Measurements from ENCODE around the gene BRD4. TPM values are rescaled to one million over a fixed set of nuclear protein-coding genes. Genes with fewer than 3 reads are reported as not detected.

The BRD4 gene
- total RNA-seq, 1 donor, result 29.3 TPM

DNA sequence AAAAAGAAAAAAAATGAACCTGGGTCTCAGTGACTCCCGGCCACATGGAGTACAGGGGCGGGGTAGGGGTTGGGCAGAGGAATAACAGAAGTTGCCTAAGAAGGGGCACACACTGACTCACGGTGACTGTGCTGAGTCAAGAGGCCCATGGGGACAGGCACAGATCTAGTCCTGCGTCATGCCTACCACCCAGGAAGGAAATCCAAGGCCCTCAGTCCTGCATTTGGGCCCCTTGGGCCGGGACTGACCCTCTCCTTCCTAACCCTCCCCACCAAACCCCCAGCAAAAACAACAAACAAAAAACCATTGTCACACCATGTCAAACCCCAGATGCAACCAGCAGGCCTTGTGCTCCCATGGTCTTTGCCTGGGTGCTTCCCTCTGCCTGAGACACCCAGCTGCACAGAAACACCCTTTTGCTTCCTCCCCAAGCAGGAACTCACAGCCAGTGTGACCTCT lies 122.0 kb downstream of the BRD4 start:
- peaks cover 40% of the 10 kb centered on the region for H3K4me1 ChIP-seq (ENCODE audit: insufficient read depth, low read length)
- H3K4me3 ChIP-seq (ENCODE audit: low read length), result no peak overlapping the region
- H3K9me3 ChIP-seq (ENCODE audit: low read depth, low read length), result no peaks in the 10 kb centered on the region
- peaks cover 2% of the 10 kb centered on the region for H3K27me3 ChIP-seq (ENCODE audit: insufficient read depth, low read length)

DNA sequence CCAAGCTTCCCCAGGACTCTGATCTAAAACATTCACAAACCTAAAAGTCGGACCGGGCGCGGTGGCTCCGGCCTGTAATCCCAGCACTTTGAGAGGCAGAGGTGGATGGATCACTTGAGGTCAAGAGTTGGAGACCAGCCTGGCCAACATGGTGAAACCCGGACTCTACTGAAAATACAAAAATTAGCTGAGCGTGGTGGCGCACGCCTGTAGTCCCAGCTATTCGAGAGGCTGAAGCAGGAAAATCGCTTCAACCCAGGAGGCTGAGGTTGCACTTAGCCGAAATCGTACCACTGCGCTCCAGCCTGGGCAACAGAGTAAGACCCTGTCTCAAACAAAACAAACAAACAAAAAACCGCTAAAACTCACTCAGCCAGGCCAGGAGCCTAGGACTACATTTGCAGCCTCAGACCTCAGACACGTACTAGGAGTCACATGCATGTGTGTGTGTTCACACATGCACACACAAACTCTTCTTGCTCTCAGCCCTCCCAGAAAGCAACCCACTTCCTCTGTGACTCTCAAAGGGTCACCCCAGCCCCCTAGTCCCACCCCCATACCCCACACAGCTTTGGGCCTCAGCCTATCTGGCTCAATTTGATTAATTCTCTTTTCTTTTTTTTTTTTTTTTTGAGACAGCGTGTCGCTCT lies 130.8 kb downstream of the BRD4 start:
- Histone ChIP-seq H3K9me3 (ENCODE audit: low read depth, low read length) (no peaks in the 10 kb centered on the region), H3K4me1 (ENCODE audit: insufficient read depth, low read length) (peaks cover 8% of the 10 kb centered on the region), H3K4me3 (ENCODE audit: low read length) (no peak overlapping the region), H3K27me3 (ENCODE audit: insufficient read depth, low read length) (peaks cover 28% of the 10 kb centered on the region)

DNA sequence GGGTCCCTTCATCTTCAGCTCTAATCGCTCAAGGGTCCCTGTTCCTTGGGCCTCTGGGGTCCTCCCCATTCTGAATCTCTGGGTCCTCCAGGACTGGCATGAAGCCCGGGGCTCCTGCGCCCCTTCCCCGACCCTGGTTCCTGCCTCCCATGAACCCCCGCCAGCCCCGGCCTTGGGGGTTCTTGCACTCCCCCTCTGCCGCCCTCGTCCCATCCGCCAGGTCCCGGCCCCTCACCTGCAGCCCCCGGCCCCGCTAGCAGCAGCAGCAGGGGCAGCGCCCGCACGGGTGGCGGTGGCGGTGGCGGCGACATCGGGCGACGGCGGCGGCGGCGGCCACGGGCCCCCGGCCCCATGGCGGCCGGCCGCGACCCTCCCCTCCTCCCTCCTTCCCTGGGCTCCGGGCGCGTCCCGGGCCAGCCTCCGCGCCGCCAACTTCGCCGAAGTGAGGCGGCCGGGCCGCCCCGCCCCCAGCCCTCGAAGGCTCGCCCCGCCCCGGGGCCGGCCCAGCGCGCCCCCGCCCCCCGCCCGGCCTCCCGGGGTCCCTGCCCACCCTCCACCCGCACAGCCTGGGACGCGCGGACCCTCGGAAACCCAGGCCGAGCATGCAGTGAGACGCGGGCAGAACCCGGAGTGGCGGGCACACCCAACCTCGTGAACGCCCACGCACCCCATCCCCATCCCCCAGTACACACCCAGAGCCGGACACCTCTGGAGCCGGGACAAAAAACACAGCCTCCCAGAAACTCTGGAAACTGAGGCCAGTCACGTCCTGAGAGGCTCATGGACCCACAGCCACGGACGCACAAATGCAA lies 131.6 kb downstream of the BRD4 start, which contains the start of gene NOTCH3:
NOTCH3 (minus strand) TSS at position 443 of the 812 bp plus-strand sequence; CDS start at position 353, 90 bp downstream.
- Histone ChIP-seq H3K27me3 (ENCODE audit: insufficient read depth, low read length) (peaks cover 33% of the 10 kb centered on the region), H3K9me3 (ENCODE audit: low read depth, low read length) (no peaks in the 10 kb centered on the region), H3K4me1 (ENCODE audit: insufficient read depth, low read length) (peaks cover 8% of the 10 kb centered on the region), H3K4me3 (ENCODE audit: low read length) (no peak within 1 kb of the TSS)

DNA sequence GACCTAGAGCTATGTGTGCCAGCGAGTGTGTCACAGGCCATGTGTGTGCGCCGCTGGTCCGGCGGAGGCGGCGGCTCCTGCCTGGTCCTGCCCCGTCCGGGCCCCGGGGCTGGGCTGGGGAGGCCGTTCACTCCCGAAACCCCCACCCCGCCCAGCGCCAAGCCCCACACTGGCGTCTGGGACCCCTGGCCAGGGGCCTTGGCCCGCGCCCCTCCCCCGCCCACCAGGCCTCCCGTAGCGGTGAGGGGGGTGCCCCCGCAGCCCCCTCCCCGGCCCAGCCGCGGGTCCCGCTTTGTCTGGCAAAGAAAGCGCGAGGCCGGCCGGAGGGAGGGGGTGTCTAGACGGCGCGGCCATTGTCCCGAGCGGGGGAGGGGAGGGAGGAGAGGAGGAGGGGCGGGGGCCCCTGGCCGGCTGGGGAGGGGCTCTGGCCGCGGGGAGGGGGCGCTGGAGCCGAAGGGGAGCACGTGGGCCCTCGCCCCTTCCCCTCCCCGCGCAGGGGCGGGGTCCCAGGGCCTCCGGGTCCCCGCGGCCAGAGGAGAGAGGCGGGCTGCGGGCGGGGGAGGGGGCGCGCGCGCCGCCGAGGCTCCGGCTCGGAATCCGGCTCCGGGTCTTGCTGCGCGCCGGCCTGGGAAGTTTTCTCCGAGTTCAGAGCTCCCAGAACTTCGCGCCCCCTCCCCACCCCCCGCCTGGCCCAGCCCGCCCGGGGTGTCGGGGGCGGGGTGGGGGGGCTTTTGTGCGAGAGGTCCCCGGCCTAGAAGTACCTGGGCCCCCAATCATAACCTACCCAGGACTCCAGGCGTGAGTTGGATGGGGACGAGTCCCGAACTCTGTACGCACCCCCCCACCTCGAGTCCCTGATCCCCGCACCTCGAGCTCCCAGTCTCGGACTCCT lies 132.4 kb downstream of the BRD4 start:
- Histone ChIP-seq H3K9me3 (ENCODE audit: low read depth, low read length) (no peaks in the 10 kb centered on the region), H3K4me3 (ENCODE audit: low read length) (no peak overlapping the region), H3K27me3 (ENCODE audit: insufficient read depth, low read length) (peaks cover 35% of the 10 kb centered on the region), H3K4me1 (ENCODE audit: insufficient read depth, low read length) (peaks cover 8% of the 10 kb centered on the region)

DNA sequence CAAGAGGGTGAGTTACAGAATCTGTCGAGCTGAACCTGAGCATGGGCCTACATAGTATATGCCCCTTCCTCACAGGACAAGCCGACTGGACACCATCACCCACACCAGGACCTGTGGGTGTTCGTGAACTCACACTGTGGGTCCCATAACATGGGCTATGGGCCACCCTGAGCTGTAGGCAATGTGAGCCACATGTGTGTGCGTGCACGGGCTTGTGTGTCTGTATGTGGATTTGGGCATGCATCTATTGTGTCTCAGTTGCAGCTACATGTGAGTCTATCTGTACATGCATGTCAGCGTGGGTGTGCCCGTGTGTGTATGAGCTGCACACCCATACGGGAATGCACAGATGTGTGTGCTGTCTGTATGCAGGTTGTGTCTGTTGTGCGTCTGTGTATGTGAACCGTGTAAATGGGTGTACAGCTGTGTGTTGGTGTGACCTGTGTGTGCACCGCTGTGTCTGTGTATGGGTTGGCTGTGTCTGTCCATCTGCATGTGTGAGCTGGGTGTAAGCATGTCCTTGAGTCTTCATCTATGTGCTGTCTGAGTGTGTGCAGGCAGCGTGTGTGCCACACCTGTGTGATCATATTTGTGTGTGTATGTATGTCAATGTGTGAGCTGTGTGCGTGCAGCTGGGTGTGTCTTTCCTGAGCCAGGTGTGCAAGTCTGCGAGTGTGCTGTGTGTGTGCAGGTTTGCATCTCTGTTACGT lies 133.2 kb downstream of the BRD4 start:
- peaks cover 43% of the 10 kb centered on the region for H3K27me3 ChIP-seq (ENCODE audit: insufficient read depth, low read length)

DNA sequence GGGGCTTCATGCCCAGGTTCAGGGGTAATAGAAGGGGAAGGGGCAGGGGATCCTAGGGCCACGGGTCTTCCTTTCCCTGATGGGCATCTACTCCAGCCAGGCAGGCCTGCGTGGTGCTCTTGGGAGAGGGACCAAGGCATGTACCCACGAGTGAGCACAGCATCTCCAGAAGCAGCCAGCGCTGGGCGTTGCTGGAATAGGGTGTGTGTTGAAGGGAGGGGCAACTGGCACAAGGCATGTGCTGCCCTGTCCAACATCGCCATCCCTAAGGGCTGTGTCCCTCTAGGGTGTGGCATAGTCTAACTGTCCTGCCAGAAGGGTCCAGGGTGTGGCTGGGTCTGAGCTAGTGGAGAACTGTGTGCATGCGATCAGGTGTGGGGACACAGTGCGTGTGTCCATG lies 134.4 kb downstream of the BRD4 start:
- Histone ChIP-seq H3K4me1 (ENCODE audit: insufficient read depth, low read length) (peaks cover 8% of the 10 kb centered on the region), H3K9me3 (ENCODE audit: low read depth, low read length) (no peaks in the 10 kb centered on the region), H3K27me3 (ENCODE audit: insufficient read depth, low read length) (peaks cover 45% of the 10 kb centered on the region)

More for the DNA sequence above, 133.2 kb downstream of the BRD4 start:
- Histone ChIP-seq H3K9me3 (ENCODE audit: low read depth, low read length) (no peaks in the 10 kb centered on the region), H3K4me1 (ENCODE audit: insufficient read depth, low read length) (peaks cover 8% of the 10 kb centered on the region), H3K4me3 (ENCODE audit: low read length) (no peak overlapping the region)

DNA sequence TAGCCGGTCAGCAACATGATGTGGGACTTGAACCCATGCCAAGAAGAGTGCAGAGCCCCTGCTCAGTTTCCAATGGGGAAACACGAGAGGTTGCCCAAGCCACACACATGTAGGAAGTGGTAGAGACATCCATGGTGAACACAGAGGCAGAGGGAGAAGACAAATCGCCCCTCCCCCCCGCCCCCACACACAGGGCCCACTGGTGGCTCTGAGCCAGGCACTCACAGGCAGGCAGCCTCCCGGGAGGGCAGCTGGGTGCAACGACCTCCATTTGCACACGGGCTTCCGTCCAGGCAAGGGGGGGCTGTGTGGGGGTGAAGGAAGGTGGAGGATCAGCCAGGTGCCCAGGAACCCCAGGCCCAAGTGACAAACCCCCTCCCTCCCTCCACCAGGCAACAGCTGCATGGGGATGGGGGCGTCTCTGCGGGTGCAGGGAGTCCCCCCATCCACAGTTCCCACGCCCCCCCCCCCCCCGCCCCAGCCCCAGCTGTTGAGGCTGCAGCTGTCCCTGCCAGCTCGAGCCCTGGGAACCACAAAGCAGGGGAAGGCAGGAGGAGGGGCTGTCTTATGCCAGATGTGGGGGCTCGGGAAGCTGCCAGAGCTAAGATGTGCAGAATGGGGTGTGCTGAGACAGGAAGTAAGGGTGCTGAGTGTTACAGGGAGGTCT lies 134.9 kb downstream of the BRD4 start:
- peaks cover 8% of the 10 kb centered on the region for H3K4me1 ChIP-seq (ENCODE audit: insufficient read depth, low read length)
- no peaks in the 10 kb centered on the region for H3K9me3 ChIP-seq (ENCODE audit: low read depth, low read length)
- H3K27me3 ChIP-seq (ENCODE audit: insufficient read depth, low read length), result peaks cover 45% of the 10 kb centered on the region

More for the DNA sequence above, 134.4 kb downstream of the BRD4 start:
- no peak overlapping the region for H3K4me3 ChIP-seq (ENCODE audit: low read length)

DNA sequence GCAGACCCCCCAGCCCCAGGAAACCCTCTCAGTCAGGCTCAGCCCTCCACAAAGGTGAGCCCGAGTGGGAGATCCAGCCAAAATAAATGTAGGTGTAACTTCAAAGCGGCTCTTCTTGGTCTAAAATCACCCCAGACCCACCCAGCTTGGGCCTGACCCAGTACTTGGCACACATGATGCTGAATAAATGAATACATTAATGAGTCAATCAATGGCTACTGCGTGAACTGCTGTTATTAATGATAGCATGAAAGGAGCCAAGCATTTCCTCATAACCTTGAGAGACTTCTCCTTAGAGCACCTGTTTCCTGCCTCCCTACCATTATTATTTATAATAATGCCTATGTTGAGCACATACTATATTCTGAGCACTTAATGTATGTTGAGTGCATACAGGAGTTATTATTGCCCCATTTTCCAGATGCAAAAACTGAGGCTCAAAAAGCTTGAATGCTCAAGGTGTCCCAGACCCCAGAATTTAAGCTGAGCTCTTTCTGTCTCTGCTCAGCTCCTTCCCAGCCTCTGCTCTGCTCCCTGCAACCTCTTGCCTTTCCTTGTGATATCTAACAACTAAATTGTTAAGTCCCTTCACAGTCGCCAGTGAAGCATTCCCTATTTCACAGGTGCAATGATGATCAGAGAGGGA lies 135.9 kb downstream of the BRD4 start:
- Histone ChIP-seq H3K9me3 (ENCODE audit: low read depth, low read length) (no peaks in the 10 kb centered on the region), H3K27me3 (ENCODE audit: insufficient read depth, low read length) (peaks cover 43% of the 10 kb centered on the region), H3K4me1 (ENCODE audit: insufficient read depth, low read length) (peaks cover 8% of the 10 kb centered on the region), H3K4me3 (ENCODE audit: low read length) (no peak overlapping the region)

More for the DNA sequence above, 134.9 kb downstream of the BRD4 start:
- no peak overlapping the region for H3K4me3 ChIP-seq (ENCODE audit: low read length)

DNA sequence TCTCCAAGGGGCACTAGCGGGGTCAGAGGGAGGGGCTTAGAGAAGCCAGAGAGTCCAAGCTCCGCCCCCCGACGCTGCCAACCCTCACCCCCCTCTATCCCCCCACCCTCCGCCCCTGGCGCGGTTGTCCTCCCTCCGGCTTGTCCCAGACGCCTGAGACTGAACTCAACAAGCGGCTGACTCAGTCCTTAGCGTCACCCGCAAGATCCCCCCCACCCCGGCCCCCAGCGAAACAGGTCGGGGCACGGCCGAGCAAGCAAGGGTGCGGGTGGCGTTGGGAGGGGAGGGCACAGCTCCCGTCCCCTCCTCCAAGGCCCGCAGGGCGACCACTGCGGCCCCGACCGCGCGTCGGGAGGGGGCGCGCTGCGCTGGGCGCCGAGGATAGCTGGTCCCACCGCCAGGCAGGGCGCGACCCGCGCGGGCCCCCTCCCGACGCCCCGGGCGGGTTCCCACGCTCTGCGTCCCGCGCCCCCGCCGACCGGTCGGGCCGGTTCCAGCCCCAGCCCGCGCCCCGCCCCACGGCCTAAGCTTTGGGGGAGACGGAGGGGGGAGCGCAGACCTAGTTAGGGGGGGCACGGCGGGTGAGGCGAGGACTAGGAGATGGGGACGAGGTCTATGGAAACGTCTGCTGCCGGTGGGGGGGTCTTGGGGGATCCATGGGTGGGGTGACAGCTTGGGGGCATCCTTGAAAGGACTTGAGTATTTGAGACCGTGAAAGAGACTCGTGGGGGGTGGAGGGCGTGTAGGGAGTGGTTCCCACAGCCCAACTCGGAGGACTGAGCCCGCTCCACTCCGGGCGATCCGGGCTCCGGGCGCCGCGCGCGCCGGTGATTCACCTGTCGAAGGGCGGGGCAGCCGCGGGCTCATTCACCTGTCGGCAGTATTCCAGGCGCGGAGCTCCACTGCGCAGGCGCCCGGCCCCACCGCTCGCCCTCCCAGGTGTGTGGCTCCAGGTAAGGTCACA lies 136.7 kb downstream of the BRD4 start:
- Histone ChIP-seq H3K4me1 (ENCODE audit: insufficient read depth, low read length) (peaks cover 8% of the 10 kb centered on the region), H3K9me3 (ENCODE audit: low read depth, low read length) (no peaks in the 10 kb centered on the region), H3K4me3 (ENCODE audit: low read length) (no peak overlapping the region), H3K27me3 (ENCODE audit: insufficient read depth, low read length) (peaks cover 39% of the 10 kb centered on the region)

DNA sequence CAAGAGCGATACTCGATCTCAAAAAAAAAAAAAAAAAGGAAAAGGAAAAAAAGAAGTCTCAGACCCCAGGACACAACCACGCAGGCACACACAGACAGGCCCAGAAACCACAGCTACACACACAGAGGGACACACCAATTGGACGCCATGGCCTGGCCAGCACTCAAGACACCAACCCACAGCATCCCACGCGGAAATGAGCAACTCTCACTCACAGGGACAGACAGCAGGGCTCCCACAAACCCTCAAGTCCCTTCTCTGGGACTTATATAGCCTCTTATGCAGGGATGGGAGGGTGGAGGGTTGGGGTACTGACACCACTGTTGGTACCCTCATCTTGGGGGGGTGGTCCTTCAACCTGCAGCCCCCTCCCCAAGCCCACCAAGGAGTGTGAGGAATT lies 137.4 kb downstream of the BRD4 start:
- H3K4me1 ChIP-seq (ENCODE audit: insufficient read depth, low read length), result peaks cover 5% of the 10 kb centered on the region
- no peak overlapping the region for H3K4me3 ChIP-seq (ENCODE audit: low read length)
- peaks cover 36% of the 10 kb centered on the region for H3K27me3 ChIP-seq (ENCODE audit: insufficient read depth, low read length)
- no peaks in the 10 kb centered on the region for H3K9me3 ChIP-seq (ENCODE audit: low read depth, low read length)

DNA sequence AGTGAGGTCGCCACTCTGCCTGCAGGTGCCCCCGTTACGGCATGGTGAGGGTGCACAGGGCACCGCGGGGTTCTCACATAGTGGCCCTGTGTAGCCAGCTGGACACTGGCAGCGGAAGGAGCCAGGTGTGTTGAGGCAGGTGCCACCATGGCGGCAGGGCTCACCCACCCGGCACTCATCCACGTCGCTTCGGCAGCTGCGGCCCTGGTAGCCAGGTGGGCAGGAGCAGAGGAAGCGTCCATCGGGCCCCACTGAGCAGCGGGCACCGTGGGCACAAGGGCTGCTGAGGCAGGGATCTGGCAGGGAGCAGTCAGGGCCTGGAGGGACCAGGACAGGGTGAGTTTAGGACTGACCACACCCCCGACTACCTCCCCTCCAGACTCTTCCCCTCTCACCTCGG lies 140.4 kb downstream of the BRD4 start:
- Histone ChIP-seq H3K9me3 (ENCODE audit: low read depth, low read length) (no peaks in the 10 kb centered on the region), H3K4me3 (ENCODE audit: low read length) (no peak overlapping the region), H3K27me3 (ENCODE audit: insufficient read depth, low read length) (peaks cover 23% of the 10 kb centered on the region)

DNA sequence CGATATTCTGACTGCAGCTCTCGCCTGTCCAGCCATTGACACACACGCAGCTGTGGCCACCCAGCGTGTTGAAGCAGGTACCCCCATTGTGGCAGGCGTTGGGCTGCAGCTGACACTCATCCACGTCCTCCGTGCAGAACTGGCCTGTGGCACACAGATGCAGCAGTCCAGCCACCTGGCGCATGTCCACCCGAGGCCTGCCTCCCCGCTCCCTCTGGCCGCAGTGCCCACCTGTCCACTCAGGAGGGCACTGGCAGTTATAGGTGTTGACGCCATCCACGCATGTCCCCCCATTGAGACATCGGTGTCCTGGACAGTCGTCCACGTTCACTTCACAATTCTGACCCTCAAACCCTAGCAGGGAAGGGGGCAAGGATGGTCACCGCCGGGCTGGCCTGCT lies 140.8 kb downstream of the BRD4 start:
- peaks cover 19% of the 10 kb centered on the region for H3K27me3 ChIP-seq (ENCODE audit: insufficient read depth, low read length)
- H3K9me3 ChIP-seq (ENCODE audit: low read depth, low read length), result no peaks in the 10 kb centered on the region
- H3K4me1 ChIP-seq (ENCODE audit: insufficient read depth, low read length), result no peaks in the 10 kb centered on the region
- H3K4me3 ChIP-seq (ENCODE audit: low read length), result no peak overlapping the region

More for the DNA sequence above, 140.4 kb downstream of the BRD4 start:
- peaks cover 3% of the 10 kb centered on the region for H3K4me1 ChIP-seq (ENCODE audit: insufficient read depth, low read length)

DNA sequence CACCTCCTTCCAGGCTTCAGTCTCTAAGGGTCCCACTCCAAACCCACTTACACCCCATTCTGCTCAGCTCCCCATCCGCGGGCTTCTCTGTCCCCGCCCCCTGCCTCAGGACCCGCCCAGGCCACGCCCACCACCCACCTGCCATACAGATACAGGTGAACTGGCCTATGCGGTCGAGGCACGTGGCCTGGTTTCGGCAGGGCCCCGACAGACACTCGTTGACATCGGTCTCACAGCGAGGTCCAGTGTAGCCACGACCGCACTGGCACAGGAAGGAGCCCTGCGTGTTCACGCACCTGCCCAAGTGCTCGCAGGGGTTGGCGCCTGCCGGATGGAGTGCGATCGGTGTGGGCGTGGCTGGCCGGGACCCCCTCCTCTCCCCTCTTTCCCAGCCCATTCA lies 143.5 kb downstream of the BRD4 start:
- H3K27me3 ChIP-seq (ENCODE audit: insufficient read depth, low read length), result no peaks in the 10 kb centered on the region
- no peaks in the 10 kb centered on the region for H3K9me3 ChIP-seq (ENCODE audit: low read depth, low read length)
- H3K4me3 ChIP-seq (ENCODE audit: low read length), result no peak overlapping the region
- no peaks in the 10 kb centered on the region for H3K4me1 ChIP-seq (ENCODE audit: insufficient read depth, low read length)

Measured in mononuclear cell (primary cell).